Testis (tissue), 2 donors: Measurements from ENCODE around the gene ULK3.

Experiments
- CTCF ChIP-seq, 3 experiments: fragments of 450-650 bp in 2 of 3; fragments of 200-600 bp in 1 of 3; sonication (generic) in 1 of 3; IDR thresholded peaks; one replicate each; pipeline ENCODE4 v1.5.1; 2016 to 2019; ENCODE audit warnings: antibody characterized with exemption in 3 of 3, mild to moderate bottlenecking in 2 of 3, moderate library complexity in 1 of 3
- POLR2A ChIP-seq: fragments of 450-650 bp; IDR thresholded peaks from one replicate; pipeline ENCODE4 v1.6.1; 2017; ENCODE audit warnings: antibody characterized with exemption, mild to moderate bottlenecking, moderate library complexity

- TF ChIP-seq CTCF (IDR thresholded peaks at IDR 0.05) = no peak
- TF ChIP-seq POLR2A = no peak
Measured at GRCh38 chr15:74839526-74840395, 3.2 kb downstream of the ULK3 start.
